ENCODE data around the gene MADD. TPM values are rescaled to one million over a fixed set of nuclear protein-coding genes. Genes with fewer than 3 reads are reported as not detected.

Gene MADD
- polyA plus RNA-seq, 1 donor = 53.9 TPM

DNA sequence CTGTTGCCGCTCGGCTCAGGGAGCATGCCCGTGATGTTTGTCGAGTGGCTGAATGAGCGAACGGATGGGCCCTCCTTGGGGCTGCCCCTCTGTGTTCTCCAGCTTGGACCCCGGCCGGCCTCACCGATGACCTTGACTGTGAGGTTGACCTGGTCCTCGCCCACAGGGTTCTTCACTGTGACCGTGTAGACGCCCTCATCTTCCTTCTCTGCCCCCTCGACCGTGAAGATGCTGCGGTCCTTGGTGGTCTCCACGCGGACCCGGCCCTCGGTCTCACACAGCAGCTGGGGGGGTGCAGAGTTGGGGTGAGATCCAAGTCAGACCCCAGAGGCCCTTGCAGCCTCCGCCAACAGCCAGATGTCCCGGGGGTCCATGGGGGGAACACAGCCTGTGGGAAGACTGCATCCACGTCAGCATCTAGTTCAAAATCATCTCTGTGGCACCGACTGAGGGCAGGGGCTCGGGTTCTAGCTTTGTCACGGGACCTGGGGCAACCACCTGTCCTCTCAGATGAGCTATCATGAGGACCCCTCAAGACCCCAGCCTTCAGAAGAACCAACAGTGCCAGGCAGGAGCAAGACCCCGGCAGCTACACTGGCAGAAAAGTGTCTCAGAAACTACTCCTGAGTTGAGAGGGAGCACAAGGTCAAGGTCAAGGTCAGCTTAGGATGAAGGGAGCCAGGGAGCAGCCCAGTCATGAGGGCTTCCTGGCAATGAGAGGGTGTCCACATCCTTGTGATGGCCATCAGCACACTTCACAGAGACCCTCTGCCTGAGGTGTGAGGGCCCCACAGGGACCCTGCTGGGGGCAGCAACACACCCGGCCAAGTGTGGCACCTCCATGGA is 68.7 kb downstream of the MADD start:
- DNase-seq = no peak

DNA sequence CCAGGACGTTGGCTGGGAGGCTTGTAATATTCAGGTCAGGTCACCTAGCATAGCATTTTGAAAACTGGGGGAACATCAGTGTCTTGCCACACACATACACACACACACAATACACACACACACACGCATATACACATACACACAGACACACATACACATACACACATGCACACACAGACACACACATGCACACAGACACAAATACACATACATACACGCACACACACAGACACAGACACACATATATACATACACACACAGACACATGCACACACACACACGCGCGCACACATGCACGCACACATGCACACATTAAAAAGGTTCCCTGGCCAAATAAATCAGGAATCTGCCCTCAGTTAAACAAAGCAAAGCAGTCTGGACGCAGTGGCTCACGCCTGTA is 70.1 kb downstream of the MADD start:
- no peak for DNase-seq

DNA sequence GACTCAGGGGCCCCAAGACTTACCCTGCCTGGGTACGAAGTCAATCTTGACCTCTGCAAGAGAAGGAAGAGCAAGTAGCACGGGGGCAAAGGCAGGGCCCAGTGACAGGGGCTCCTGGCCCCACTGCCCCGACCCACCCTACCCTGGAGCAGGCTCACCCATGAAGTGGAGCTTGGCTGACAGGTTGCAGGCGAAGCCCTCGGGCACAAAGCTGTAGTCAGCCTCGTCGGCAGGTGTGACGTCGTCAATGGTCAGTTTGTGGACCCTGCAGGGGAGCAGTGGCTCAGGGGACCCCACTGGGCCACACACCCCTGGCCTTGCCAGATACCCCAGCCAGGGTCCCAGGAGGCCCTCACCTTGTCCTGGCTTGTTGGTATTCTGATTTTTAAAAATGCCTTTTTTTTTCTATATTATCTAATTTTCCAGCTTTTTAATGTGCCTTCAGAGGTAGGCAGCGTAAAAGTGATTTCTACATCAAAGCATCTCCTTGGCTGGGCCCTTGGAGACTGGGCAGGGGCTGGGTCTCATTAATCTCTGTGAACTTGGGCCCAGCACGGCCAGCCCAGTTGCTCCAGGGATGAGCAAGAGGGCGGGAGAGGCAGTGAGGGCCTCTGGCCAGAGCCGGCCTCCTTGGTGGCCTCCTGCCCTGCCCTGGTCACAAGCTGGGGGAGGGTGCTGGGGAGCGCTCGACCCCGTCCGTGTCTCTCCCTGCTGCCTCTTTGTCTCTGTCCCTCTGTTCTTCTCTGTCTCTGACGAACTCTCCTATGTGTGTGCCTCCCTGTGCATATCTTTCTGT is 71.2 kb downstream of the MADD start:
- DNase-seq = no peak

DNA sequence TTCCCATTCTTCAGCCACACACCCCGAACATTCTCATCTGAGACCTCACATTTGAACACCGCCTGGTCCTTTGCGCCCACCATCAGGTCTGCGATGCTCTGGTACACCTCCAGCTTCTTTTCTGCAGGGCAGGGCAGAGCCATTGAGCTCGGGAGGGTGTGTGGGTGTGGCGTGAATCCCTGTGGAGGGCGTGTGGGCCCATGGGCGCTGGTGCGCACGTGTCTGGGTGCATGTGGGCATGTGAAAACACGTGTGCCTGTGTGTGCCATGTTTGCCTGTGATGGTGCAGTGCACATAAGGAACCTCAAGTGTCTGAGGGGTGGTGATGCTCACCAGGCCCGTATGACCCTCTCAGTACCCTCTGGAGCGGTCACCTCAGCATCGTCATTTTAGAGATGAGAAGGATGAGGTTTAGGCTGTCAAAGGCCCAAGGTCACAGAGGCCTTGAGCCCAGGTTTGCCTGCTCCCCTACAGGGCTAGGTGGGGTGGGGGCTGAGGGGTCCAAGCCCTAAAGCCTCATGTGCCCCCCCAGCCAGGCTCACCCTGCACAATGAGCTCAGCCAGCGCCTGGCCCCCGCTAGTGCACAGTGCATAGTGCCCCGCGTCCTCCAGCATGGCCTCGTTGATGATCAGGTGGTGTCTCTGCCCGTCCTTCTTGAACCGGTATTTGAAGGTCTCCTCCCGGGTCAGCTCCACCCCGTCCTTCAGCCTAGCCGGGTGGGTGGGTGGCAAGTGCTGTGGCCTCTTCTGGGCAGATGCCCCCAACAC is 72.3 kb downstream of the MADD start:
- no peak for DNase-seq

DNA sequence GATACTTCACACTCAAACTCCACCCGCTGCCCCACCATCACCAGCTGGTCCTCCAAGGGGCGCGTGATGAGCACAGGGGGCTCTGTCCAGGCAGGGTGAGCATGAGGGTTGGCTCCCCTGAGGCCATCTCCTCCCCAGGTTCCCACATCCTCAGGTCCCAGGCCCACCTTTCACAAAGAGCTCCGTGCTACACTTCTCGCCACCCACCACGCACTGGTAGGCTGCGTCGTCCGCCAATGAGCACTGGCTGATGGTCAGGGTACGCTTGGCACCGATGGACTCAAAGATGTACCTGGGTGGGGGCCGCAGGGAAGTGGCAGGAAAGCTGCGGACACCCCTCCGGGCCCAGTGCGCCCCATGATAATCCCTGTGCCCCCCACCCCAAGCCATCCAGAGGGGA is 72.9 kb downstream of the MADD start:
- DNase-seq = no peak

DNA sequence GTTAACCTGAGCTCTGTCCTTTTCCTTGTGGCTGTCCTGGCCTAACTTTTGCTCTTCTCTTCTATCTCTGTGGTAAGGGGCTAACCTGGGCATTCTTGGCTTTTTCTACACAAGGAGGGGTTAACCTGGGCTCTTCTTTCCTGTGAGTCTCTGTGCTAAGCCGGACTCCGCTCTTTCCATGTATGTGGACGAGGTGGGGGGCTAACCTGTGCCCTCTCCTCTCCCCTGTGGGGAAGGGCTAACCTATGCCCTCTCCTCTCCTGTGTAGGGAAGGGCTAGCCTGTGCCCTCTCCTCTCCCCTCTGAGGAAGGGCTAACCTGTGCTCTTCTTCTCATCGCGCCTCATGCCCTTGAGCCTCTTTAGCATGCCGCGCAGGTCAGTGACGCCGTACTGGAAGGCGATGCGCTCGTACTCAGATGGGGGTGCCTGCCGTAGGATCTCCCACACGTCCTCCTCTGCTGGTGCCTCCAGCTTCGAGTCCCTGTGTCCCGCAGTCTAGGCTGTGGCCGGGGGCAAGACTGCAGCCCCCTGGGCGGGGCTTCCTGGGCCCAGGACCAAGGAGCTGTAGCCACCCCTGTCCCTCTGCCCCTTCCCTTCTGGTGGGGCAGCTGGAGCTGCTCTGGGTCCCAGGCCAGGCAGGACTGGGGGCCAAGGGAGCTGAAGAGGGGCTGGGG is 76.1 kb downstream of the MADD start:
- no peak for DNase-seq

DNA sequence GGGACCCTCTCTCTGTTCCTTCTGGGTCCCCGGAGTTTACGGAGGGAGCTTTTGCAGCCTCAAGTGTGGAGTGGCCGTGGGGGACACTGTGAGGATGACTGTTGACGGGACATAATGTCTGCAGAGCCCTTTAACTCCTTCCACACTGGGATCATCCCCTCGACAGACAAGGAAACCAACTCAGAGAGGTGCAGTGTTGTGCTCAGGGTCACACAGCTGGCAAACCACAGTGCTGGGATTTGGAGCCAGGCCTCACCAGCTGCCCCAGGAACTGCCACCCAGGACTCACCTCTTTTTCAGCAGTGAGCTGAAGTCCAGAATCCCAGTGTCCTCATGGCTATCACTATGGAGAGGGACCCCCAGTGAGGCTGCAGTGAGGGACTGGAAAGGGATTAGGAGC is 77.2 kb downstream of the MADD start:
- DNase-seq = no peak

DNA sequence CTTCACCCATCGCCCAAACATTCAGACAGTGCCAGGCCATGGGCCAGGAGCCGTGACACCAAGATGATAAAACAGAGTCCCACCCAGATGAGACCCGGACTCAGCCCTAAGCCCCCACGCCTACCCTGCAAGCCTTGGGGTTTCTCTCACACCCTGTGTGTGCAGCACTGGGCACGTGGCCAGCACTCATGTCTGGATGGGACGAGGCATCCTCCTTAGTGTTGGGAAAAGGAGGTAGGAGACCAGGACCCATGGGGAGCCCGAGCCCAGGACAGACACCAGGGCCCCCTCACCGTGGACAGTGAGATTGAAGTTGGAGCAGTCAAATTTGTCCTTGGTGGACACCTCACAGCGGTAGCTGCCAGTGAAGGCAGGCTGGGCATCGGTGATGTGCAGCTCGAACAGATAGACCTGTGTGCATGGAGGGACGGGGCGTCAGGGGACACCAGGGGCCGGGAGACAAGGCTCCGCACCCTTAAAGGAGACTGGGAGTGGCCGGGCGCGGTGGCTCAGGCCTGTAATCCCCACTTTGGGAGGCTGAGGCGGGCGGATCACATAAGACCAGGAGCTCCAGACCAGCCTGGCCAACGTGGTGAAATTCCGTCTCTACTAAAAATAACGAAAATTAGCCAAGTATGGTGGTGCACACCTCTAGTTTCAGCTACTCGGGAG is 78.3 kb downstream of the MADD start:
- DNase-seq = no peak

DNA sequence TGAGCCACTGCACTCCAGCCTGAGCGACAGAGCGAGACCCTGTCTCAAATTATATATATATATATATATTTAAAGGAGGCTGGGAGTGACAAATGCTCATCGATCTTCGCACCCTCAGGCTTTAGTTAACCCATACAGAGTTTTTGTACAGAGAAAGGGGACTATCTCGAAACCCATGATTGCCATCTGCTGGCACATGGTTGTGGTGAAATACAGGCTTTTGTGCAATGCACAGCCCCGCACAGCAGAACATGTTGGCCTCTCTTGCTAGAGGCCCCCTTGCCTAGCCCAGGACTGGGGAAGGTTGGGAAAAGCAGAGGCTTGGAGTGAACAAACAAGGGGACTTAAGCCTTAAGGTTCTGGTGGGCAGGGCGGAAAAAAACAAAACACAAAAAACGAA is 78.9 kb downstream of the MADD start:
- no peak for DNase-seq

DNA sequence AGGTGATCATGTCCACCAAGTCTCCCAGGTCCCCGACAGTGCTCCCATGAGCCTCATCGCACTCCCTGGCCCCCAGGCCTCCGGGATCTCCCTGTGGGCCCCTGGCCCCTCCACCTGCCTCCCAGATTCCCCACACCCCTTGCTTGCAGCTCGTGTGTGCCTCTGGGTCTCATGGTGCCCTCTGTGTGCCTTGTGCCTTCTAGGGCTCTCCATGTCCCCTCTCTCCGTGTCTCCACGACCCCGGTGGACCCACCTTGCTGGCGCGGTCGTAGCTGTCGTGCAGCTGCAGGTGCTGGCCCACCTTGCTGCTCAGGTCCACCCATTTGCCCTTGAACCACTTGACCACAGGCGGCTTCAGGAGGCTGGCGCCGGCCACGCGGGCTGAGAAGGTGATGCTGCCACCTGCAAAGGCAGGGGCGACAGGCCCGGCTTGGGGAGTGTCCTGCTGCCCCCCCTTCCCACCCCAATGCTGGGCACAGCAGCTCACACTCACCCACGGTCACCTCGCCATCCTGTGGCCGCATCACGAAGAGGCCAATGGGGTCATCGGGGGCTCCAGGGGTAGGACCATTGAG is 79.7 kb downstream of the MADD start:
- no peak for DNase-seq

DNA sequence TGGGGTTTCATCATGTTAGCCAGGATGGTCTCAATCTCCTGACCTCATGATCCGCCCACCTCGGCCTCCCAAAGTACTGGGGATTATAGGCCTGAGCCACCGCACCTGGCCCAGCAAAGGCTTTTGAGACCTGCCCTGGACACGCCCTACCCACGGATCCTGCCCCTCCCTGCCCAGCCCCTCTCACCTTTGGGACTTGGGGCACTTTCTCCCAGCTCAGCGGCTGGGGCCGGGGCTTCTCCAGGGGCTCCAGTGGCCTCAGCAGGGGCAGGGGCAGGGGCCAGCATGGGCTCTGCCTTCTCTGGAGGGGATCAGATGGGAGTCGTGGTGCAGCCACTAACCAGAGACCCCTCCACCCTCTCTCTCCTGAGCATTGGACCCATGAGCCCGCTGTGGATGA is 80.4 kb downstream of the MADD start:
- DNase-seq = no peak

DNA sequence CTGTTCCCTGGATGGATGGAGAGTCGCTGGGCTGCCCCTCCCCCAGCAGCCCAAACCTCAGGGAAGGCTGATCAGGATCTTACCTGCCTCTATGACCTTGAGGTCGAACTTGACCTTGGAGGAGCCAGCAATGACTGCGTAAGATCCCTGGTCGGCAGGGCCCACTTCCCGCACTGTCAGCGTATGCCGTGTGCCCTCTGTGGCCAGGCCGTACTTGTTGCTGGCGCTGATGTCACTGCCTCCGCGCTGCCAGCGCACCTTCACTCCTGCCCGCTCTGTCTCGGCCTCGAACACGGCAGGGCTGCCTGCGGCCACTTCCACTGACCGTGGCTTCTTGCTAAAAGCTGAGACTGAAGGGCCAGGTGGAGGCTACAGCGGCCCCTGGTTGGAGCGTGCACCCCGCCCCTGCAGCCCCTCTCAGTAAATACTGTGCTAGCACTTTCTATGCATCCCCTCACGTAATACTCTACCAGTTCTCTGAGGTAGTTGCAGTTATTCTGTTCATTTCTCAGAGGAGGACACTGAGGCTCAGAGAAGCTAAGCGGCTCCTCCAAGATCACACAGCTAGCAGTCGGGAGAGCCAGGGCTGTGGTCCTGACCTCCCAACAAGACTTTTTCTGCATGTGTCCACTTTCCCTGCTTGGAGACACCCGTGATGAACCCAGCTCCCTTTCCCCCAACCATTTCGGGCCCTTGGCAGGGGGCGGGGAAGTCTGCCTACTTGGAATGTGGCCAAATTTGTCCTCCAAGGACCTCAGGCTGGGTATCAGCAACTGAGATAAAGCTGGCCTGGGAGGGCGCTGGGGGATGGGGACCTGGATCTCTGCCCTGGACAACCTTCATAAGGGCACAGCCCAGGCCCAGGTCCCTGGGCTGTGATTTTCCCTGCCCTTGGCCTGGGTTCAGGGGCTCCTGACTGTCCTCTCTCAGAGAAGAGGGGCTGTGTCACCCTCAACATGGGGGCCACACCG is 81.5 kb downstream of the MADD start:
- DNase-seq = no peak

DNA sequence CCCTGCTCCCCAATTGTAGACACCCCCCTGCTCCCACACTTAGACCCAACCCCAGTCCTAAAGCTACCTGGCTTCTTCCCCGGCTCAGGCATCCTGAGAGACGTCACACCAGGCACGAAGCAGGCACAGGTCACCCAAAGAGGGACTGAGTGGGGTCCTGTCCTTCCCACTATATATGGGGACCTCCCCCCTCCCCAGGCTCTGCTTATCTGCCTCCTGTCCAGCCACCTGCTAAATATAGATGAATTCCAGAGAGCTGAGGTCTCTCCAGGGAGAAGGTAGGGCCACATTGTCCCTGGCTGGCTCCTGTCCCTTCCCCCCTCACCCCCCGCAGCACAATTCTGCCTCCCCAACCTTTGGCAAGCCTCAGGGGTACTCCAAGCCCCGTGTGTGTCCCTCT is 82.6 kb downstream of the MADD start, which contains the start of gene MYBPC3:
TSS of gene MYBPC3 (minus strand) at position 147 of the 400 bp plus-strand sequence. CDS start at position 92, 55 bp downstream.
- DNase-seq = no peak

DNA sequence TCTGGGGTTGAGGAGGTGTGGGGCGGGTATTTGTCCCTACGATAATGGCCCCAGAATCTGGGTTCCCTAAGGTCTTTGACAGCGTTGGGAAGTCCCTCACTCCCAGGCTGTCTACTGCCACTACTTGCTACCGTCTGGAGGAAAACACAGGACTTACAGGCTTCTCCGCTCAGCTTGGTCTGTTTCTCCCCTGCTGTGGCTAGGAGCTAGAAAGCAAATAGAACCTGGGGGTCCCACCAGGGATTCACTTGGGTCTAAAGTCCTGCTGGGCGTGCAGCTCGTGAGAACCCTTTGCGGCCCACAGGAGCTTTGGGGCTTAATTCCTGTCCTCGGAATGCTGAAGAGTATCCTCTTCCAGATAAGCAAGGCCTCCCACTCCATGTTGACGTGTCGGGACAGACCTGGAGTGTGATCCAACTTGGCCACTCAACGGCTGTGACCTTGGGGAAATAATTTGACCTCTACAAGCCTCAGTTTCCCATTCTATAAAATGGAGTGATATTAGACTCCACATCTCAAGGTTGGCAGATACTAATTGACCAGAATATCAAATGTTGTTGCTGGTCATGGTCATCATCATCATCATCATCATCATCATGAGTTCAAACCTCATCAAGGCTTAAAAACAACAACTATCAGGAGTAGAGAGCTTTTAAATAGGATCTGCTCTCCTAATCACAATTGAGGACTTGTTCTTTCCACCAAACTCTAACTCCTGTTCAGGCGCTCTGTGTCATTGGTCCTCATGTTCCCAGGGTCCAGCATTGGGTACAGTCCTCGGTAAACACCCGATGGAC is 84.2 kb downstream of the MADD start:
- no peak for DNase-seq

DNA sequence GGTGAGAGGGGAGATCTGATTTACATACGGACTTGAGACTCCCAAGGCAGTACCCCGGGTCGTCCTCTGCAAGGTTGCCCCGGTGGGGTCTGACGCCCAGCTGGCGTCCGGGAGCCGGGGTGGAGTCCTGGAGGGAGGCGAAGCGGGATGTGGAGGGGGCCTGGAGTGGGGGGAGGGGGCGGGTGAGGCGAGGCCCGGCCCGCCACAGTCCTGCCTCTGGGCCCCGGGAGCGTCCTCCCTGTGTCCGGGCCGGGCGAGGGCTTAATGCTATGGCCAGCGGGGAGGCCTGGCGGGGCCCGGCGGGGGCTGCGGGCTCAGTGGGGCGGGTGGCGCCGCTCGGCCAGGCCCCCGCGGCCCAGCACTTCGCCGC is 85.0 kb downstream of the MADD start:
- DNase-seq = no peak

DNA sequence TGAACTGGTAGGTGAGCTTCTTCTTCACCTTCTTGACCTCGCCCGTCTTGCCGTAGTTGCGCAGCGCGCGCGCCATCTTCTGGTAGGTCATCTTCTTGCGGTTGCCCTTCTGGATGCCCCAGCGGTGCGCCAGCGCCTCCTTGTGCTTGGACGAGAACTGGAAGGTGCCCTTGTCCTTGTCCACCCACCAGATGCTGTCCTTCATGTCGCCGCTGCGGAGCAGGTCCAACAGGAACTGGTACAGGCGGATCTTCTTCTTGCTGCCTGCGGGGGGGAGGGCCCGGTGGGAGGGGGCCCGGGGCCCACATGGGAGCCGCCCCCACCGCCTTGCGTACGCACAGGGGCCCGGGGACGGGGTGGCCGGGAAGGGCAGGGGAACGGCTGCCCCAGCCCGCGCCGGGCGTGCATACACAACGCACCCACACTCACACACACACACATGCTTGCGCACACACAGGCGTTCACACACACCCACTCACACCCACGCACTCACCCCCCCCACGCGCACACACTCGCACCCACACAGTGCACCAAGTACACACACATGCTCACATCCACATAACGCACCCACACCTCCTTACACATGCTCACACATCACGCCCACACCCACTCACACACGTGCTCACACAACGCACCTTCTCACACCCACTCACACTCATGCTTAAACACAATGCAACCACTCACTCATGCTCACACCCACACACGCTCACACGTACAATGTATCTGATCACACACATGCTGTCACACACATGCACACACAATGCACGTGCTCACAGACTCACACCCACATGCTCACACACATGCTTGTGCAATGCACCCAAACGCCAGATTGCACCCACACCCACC is 85.6 kb downstream of the MADD start:
- DNase-seq = peak; percentile 89

DNA sequence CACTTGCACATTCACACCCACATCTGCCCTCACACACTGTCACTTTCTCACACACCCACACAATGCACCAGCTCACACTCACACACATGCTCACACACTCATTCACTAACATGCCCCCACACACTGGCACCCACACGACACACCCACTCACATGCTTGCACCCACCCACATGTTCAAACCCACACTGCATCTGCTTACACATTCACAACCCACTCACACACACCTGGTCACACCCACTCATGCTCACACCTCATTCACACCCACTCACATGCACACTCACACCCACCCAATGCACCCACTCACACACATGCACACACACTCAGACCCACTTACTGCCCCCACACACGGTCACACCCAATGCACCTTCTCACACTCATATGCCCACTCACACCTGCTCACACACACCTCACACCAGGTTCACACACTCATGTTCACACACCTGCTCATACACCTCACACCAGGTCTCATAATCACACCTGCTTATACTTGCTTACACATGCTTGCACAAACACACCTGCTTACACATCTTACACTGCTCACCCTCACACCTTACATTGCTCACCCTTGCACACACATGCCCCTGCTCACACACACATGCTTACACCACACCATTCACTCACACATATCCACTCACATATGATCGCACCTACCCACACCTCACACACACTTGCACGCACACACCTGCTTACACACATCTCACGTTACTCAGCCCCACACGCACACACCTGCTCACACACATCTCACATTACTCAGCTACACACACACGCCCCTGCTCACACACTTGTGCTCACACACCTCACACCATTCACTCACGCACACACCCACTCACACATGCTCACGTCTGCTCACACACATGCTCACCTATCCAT is 86.4 kb downstream of the MADD start:
- no peak for DNase-seq
